Measurements from ENCODE around the gene PPP1R26.
A peak's percentile ranks its signal among the peaks of the same experiment; 100 is the strongest.
"Not testable (repeated sequence)": the region's sequence is repeated elsewhere in the genome, so short reads cannot be mapped to it uniquely, and the experiment has no call there.

The PPP1R26 gene

DNA sequence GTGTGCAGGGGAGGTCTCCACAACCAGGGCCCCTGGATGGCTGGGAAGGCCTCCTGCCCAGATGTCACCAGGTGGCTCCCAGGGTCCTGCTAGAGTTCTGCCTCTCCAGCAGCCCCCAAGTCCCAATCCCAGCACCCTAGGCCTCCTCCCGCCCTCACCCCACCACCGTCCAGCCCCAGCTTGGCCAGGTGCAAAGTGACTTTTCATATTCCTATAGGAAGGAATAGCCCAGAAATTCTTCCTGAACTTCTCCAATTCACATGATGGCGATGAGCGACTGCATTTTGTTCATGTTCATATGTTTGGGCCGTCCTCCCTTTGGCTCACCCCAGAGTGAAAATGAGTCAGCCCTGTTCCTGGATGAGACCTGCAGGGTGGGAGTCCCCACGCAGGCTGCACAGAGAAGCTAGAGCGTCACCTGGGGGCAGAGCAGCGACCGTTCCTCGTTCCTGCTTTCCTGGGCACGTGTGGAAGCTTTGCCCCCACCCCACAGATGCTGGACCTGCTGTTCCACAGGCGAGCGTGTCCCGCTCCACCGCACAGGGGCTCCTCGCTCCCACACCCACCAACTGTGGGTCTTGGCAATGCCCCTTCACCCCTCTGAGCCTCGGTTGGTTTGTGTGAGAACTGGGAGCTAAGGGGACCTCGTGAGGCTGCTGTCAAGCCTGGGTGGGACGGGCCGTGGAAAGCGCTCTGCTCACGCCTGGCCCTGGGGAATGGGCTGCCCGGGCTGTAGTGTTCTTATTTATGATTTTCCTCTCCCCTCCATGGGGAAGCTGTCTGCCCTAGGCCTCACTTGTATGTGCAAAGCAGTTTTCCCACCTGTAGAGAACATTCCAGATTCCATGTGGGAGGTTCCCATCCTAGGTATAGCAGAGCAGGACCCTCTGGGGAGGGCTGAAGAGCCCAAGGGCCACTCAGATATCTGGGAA lies 27.8 kb downstream of the PPP1R26 start:
- in situ Hi-C loops (cut with MboI; ENCODE audit: low pct_unique_long_range_greater_than_20kb, low sequenced_read_pairs, unreplicated experiment) = no loop called here
- DNase-seq (ENCODE audit: low spot score) = no peak
- TF ChIP-seq, protein P1, sequence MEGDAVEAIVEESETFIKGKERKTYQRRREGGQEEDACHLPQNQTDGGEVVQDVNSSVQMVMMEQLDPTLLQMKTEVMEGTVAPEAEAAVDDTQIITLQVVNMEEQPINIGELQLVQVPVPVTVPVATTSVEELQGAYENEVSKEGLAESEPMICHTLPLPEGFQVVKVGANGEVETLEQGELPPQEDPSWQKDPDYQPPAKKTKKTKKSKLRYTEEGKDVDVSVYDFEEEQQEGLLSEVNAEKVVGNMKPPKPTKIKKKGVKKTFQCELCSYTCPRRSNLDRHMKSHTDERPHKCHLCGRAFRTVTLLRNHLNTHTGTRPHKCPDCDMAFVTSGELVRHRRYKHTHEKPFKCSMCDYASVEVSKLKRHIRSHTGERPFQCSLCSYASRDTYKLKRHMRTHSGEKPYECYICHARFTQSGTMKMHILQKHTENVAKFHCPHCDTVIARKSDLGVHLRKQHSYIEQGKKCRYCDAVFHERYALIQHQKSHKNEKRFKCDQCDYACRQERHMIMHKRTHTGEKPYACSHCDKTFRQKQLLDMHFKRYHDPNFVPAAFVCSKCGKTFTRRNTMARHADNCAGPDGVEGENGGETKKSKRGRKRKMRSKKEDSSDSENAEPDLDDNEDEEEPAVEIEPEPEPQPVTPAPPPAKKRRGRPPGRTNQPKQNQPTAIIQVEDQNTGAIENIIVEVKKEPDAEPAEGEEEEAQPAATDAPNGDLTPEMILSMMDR (IDR thresholded peaks at IDR 0.05; ENCODE audit: extremely low read depth, insufficient read depth, missing control alignments) = no peak

DNA sequence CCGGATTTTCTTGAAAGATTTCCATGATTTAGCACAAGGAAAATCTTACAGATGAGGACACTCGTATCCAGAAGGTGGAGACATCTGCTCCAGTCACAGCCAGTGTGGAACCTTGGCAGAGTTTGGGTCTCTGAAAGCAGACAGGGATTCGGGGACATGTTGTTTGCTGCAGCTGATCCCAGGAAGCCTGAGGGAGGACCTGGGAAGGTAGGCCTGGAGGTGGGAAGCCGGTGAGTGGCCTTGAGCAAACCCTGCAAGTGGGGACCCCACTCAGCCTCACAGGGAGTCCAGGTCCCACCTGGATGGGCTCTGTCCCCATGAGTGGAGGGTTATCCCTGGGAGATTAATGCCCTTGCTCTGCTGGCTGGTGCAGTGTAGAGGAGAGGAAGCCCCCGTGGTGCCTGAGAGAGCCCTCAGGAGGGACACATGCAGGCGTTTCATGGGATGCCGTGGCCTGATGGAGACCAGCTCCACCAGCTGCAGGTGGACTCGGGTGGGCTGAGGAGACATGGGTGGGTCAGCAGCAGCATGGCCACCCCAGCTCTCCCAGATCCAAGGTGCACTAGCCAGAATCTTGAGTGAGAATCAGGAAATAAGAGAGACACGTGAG lies 28.7 kb downstream of the PPP1R26 start:
- TF ChIP-seq, protein P1 (IDR thresholded peaks at IDR 0.05; ENCODE audit: extremely low read depth, insufficient read depth, missing control alignments) = no peak
- no peak for DNase-seq (ENCODE audit: low spot score)
- in situ Hi-C loops (cut with MboI; ENCODE audit: low pct_unique_long_range_greater_than_20kb, low sequenced_read_pairs, unreplicated experiment) = no loop called here

DNA sequence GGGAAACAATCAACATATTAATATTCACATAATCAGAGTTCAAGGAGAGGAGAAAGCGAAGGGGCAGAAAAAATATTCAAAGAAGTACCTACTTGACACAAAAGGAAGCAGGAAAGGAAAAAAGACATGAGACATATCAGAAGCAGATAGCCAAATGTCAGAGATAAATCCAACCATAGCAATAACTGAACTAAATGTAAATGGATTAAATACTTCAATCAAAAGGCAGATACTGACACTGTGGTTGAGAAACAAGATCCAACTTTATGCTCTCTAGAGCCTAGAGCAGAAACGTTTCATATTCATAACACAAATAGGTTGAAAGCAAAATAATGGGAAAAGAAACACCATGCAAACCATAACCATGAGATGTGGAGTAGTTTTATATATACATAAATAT lies 29.9 kb downstream of the PPP1R26 start:
- DNase-seq (ENCODE audit: low spot score) = no peak
- in situ Hi-C loops (cut with MboI; ENCODE audit: low pct_unique_long_range_greater_than_20kb, low sequenced_read_pairs, unreplicated experiment) = no loop called here
- TF ChIP-seq, protein P1 (IDR thresholded peaks at IDR 0.05; ENCODE audit: extremely low read depth, insufficient read depth, missing control alignments) = no peak

DNA sequence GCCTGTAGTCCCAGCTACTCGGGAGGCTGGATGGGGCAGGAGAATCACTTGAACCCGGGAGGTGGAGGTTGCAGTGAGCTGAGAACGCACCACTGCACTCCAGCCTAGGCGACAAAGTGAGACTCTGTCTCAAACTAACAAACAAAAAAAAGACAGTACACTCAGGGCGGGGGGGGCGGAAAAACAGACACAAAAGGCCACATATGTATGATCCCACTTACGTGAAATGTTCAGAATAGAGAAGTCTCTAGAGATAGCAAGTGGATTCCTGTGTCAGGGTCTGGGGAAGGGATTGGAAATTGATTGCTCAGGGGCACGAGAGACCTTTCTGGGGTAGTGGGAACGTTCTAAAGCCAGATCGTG lies 32.6 kb downstream of the PPP1R26 start:
- DNase-seq (ENCODE audit: low spot score) = no peak
- in situ Hi-C loops (cut with MboI; ENCODE audit: low pct_unique_long_range_greater_than_20kb, low sequenced_read_pairs, unreplicated experiment) = no loop called here
- TF ChIP-seq, protein P1 (IDR thresholded peaks at IDR 0.05; ENCODE audit: extremely low read depth, insufficient read depth, missing control alignments) = no peak

DNA sequence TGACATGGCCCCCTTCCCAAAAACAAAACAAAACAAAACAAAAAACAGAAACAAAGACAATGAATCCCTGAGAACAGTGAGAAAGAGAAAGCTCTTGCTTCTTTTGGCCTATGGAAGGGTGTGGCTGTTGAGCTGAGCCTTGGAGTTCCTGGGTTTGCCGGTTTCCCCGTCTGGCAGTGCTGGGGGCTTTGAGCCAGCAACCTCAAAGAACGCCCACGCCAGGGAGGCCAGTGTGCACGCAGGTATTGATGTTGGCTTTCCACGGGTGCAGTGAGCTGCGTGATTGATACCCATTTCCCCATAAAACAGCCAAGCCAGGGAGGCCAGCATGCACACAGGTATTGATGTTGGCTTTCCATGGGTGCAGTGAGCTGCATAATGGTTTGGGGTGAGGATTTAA lies 33.3 kb downstream of the PPP1R26 start:
- no peak for DNase-seq (ENCODE audit: low spot score)
- in situ Hi-C loops (cut with MboI; ENCODE audit: low pct_unique_long_range_greater_than_20kb, low sequenced_read_pairs, unreplicated experiment) = no loop called here
- TF ChIP-seq, protein P1 (IDR thresholded peaks at IDR 0.05; ENCODE audit: extremely low read depth, insufficient read depth, missing control alignments) = no peak

DNA sequence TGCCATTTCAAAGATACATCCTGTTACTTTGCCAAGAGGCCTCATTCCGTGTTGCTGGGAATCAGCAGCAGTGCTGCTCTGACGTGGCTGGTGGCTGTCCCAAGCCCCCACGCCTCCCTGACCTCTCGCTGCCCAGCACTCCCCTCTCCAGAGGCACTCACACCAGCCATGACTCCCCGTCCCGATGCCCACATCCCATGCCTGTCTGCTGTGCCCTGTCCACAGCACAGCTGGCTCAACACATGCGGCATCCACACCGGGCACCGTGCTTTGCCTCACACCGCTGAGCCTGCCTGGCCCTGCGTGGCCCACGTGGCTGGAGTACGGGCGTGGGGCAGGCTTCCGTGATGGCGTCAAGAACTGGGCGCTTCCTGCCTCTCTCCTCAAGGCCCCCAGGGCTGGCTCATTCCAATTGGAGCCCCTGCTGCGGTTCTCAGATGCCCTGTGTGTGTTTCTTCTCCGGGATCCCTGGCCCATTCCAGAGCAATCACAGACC lies 33.8 kb downstream of the PPP1R26 start:
- peak; percentile 4 for DNase-seq (ENCODE audit: low spot score)
- in situ Hi-C loops (cut with MboI; ENCODE audit: low pct_unique_long_range_greater_than_20kb, low sequenced_read_pairs, unreplicated experiment) = no loop called here
- TF ChIP-seq, protein P1 (IDR thresholded peaks at IDR 0.05; ENCODE audit: extremely low read depth, insufficient read depth, missing control alignments) = no peak

DNA sequence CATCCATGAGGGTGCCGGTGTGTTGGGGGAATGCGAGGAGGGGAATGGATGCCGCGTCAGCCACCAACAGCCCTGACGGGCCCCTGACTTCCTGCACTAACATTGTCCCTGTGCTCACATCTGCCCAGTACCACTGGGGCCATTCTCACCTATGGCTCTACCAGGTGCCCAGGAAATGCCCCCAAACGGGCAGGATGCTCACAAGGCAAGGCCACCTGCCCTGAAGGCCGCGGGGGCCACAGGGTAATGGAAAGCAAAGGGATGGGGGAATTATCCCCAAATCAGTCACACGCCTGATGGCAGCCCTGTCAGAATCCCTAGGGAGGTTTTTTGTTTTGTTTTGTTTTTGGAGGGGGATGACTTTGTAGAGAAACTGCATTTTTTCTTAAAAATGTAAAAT lies 34.3 kb downstream of the PPP1R26 start:
- DNase-seq (ENCODE audit: low spot score); in situ Hi-C loops (cut with MboI; ENCODE audit: low pct_unique_long_range_greater_than_20kb, low sequenced_read_pairs, unreplicated experiment): not testable (repeated sequence)

Measured in GM13977 (cell line).